ENCODE measurements around the gene GRIA3. TPM values are rescaled to one million over a fixed set of nuclear protein-coding genes. Genes with fewer than 3 reads are reported as not detected.

The GRIA3 gene
- total RNA-seq, 4 donors from 2014 or later: 7.4 to 13.8 (median 12.4) TPM; not detected in 1

DNA sequence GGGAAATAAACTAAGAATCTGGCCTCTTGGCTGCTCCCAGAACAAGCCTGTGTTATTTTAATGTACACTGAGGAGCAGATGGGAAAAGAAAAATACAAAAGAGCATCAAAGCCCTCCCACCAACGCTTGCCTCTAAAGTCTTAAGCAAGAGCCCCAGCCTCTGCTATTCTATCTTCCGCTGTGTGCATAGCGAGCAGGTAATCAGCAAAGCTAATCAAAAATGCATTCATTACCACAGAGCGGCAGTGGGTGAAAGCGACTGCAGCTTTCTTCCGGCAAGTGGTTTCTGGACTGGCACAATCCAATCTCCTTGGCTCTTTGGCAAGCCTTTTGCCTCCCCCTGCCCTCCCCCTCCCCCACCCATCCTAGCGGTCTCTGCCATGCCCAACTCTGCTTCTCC, 13.5 kb upstream of the GRIA3 start:
- no peaks in the 10 kb centered on the region for H3K9me3 ChIP-seq
- no peak for DNase-seq
- no peak for TF ChIP-seq CTCF (IDR thresholded peaks at IDR 0.05)
- TF ChIP-seq POLR2A (IDR thresholded peaks at IDR 0.05): no peak
- intact Hi-C loops (cut with DNase I; ENCODE audit: low total_unique reads): no loop called here
- H3K27me3 ChIP-seq: peaks cover 0 to 4% of the 10 kb centered on the region in 2 donors
- no peaks in the 10 kb centered on the region for H3K36me3 ChIP-seq
- no peak overlapping the region for H3K4me3 ChIP-seq
- H3K27ac ChIP-seq: no peak overlapping the region
- H3K4me1 ChIP-seq: no peaks in the 10 kb centered on the region

DNA sequence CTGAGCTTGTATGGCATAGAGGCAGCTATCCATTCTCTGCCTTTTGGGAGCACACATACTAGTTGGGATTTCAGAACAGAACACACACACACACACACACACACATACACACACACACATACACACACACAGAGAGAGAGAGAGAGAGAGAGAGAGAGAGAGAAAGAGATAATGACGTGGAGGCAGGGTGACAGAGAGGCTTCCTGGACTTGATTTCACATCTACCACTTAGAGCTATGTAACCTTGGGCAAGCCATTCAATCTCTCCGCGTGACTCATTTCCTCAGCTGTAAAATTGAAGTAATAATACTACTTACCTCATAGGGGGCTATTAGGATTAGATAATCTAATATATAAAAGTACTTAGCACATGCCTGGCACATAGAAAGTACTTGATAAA, 12.3 kb upstream of the GRIA3 start:
- no peak for DNase-seq
- TF ChIP-seq POLR2A (IDR thresholded peaks at IDR 0.05): no peak
- no peak for TF ChIP-seq CTCF (IDR thresholded peaks at IDR 0.05)
- Histone ChIP-seq H3K4me1 (no peaks in the 10 kb centered on the region), H3K27me3 (peaks cover 0 to 4% of the 10 kb centered on the region in 2 donors), H3K9me3 (no peaks in the 10 kb centered on the region), H3K4me3 (no peak overlapping the region), H3K27ac (no peak overlapping the region), H3K36me3 (no peaks in the 10 kb centered on the region)
- intact Hi-C loops (cut with DNase I; ENCODE audit: low total_unique reads): no loop called here

DNA sequence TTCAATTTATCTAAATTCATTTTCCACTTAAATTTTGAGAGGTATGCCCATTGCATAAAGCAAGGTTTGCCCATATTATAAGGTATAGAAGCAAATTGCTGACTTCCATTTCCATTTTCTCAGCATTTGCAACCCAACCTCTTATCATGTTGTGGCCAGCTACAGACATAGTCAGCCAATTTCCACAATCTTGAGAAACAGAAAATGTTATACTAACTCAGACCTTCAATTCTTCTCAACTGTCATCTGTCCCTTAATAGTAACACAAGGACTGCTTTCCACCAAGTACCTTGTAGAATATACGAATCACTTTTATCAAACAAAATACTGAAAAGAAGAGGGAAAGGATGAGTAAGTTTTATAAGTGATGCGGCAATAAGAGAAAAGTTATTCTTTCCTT, 11.2 kb upstream of the GRIA3 start:
- H3K27ac ChIP-seq: no peak overlapping the region
- H3K9me3 ChIP-seq: no peaks in the 10 kb centered on the region
- H3K27me3 ChIP-seq: peaks cover 0 to 4% of the 10 kb centered on the region in 2 donors
- no peaks in the 10 kb centered on the region for H3K4me1 ChIP-seq
- no peaks in the 10 kb centered on the region for H3K36me3 ChIP-seq
- no peak for TF ChIP-seq POLR2A (IDR thresholded peaks at IDR 0.05)
- no peak for TF ChIP-seq CTCF (IDR thresholded peaks at IDR 0.05)
- DNase-seq: no peak
- no peak overlapping the region for H3K4me3 ChIP-seq
- intact Hi-C loops (cut with DNase I; ENCODE audit: low total_unique reads): no loop called here

DNA sequence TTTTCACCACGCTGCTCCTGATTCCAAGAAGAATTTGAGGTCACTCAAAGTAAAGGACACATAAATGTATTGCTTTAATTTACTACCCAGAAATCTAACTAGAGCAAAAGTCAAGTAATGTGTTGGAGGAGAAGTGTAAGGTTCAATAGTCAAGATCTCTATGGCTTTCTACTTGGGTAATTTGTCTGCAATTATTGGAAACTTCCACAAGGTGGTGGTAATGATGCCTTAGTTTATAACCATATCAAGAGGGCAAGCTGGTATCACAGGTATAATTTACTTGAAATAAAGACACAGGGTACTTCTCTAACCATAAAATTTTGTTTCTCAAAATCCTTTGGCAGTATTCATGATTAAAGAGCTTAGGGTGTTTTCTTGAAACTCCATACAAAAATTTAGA, 10.2 kb upstream of the GRIA3 start:
- Histone ChIP-seq H3K36me3 (no peaks in the 10 kb centered on the region), H3K27ac (no peak overlapping the region), H3K9me3 (no peaks in the 10 kb centered on the region), H3K4me3 (no peak overlapping the region), H3K4me1 (no peaks in the 10 kb centered on the region), H3K27me3 (peaks cover 0 to 4% of the 10 kb centered on the region in 2 donors)
- DNase-seq: no peak
- intact Hi-C loops (cut with DNase I; ENCODE audit: low total_unique reads): no loop called here
- TF ChIP-seq CTCF (IDR thresholded peaks at IDR 0.05): no peak

DNA sequence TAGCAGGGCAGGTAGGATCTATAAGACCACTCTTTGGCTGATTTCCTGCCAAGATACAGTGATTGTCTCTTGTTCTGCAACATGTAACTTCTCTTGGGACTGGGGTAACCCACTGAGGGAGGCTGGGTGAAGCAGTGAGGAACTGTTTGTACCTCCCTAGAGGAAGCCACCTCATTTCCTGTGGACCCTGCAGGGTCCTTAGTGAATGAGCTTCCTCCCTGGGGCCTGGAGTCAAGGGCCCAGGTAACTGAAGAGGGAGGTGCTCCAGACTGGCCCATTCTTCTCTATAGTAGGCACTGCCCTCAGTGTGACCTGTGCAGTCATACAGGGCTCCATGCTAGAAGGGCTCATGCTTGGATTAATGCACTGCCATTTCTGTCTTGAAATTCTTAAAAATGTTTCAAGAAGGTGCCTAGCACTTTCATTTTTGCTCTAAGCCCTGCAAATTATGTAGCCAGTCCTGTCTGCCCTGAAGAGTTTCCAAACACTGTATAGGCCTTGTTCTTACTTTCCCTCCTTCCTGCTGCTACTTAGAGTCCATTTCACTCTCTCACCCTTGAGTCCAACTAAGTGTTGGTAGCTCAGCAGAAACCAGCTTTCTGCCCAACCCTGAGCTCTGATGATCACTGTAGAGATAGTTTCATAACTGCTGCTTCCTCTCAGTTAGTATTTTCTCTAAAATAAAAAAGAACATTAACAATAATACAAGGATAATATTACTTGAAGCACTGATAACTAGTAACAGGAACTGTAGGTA, 8.5 kb upstream of the GRIA3 start:
- peaks cover 0 to 4% of the 10 kb centered on the region in 2 donors for H3K27me3 ChIP-seq
- no peak for TF ChIP-seq POLR2A (IDR thresholded peaks at IDR 0.05)
- TF ChIP-seq CTCF (IDR thresholded peaks at IDR 0.05): no peak
- DNase-seq: no peak
- H3K4me3 ChIP-seq: no peak overlapping the region
- H3K27ac ChIP-seq: no peak overlapping the region
- no peaks in the 10 kb centered on the region for H3K9me3 ChIP-seq
- H3K36me3 ChIP-seq: no peaks in the 10 kb centered on the region
- no peaks in the 10 kb centered on the region for H3K4me1 ChIP-seq
- intact Hi-C loops (cut with DNase I; ENCODE audit: low total_unique reads): no loop called here

Data from uterus (tissue), 4 donors.